Gastrocnemius medialis (tissue), 4 donors: ENCODE results near the gene NADSYN1.
"Not testable (repeated sequence)": the region's sequence is repeated elsewhere in the genome, so short reads cannot be mapped to it uniquely, and the experiment has no call there.

ENCODE experiments used
- POLR2A ChIP-seq, 2 donors: fragments of 450-650 bp; IDR thresholded peaks; one replicate each; pipeline ENCODE4 v1.6.1; 2017; ENCODE audit warnings: antibody characterized with exemption in 2 of 2, mild to moderate bottlenecking in 2 of 2, moderate library complexity in 2 of 2
- TF ChIP-seq, protein P1 (sequence below), 5 experiments: fragments of 450-650 bp in 3 of 5; fragments of 200-600 bp in 2 of 5; sonication (generic) in 2 of 5; IDR thresholded peaks in 4 of 5; conservative IDR thresholded peaks in 1 of 5; 1 replicate in 4 of 5; 2 replicates in 1 of 5; pipeline ENCODE4 v1.5.1; 2016 to 2019; ENCODE audit warnings: antibody characterized with exemption in 5 of 5, mild to moderate bottlenecking in 3 of 5, moderate library complexity in 3 of 5

GRCh38 chr11:71534711-71535608 lies 82.0 kb downstream of the NADSYN1 start:
- TF ChIP-seq, protein P1, sequence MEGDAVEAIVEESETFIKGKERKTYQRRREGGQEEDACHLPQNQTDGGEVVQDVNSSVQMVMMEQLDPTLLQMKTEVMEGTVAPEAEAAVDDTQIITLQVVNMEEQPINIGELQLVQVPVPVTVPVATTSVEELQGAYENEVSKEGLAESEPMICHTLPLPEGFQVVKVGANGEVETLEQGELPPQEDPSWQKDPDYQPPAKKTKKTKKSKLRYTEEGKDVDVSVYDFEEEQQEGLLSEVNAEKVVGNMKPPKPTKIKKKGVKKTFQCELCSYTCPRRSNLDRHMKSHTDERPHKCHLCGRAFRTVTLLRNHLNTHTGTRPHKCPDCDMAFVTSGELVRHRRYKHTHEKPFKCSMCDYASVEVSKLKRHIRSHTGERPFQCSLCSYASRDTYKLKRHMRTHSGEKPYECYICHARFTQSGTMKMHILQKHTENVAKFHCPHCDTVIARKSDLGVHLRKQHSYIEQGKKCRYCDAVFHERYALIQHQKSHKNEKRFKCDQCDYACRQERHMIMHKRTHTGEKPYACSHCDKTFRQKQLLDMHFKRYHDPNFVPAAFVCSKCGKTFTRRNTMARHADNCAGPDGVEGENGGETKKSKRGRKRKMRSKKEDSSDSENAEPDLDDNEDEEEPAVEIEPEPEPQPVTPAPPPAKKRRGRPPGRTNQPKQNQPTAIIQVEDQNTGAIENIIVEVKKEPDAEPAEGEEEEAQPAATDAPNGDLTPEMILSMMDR (IDR thresholded peaks at IDR 0.05 in 4 of 5, conservative IDR thresholded peaks at IDR 0.05 in 1 of 5), result not testable (repeated sequence)
- TF ChIP-seq POLR2A (IDR thresholded peaks at IDR 0.05), result not testable (repeated sequence)
